Activated effector memory CD4-positive, alpha-beta T cell treated with Interleukin-2 at 50 U/mL for 16 hours (primary cell): ENCODE results near the gene PCDHGB2.
"Not testable (repeated sequence)": the region's sequence is repeated elsewhere in the genome, so short reads cannot be mapped to it uniquely, and the experiment has no call there.

ENCODE experiments used
- DNase-seq: peaks from one replicate; pipeline ENCODE4 v3.0.0-alpha.2; 2020

Gene PCDHGB2

DNA sequence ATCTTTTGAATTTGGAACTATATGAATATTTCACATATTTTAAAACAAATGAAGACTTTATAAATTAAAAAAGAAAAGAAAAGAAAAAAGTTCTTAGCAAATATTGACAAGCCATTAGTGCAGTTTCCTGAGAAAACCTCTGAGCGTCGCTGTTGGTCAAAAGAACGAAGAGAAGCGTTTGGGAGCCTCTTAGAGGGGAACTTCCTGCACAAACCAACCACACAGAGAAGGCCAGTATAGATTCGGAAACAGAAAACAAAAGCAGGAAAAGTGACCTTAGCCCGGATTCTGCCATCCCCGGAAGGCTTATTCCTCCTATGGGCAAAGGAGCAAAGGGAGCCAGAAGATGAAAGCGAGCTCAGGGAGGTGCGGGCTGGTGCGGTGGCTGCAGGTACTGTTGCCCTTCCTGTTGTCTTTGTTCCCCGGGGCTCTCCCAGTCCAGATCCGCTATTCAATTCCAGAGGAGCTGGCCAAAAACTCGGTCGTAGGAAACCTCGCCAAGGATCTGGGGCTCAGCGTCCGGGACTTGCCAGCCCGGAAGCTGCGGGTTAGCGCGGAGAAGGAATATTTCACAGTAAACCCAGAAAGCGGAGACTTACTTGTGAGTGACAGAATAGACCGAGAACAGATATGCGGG is at the start of gene PCDHGB2:
Gene PCDHGB2 (plus strand): TSS at position 205 of the 637 bp plus-strand sequence. CDS start 142 bp downstream, at position 347.
- no peak for DNase-seq

DNA sequence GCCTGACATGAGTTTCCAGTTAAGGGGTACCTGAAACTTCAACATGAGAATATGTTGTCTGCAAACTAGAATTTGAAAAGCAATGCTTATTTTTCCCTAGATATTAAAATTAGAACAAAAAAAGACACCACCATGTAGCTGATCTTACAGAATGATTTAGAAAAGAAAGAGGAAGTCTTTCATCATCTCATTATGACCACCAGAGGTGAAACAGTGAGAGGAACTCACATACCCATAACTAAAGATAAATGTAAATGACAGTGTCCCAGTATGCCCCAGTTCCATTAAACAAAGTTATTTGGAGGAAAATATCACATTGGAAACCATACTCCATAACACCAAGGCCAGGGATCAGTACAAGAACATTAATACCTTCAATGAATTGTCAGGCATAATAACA is 46.1 kb upstream of the PCDHGB2 start:
- no peak for DNase-seq

DNA sequence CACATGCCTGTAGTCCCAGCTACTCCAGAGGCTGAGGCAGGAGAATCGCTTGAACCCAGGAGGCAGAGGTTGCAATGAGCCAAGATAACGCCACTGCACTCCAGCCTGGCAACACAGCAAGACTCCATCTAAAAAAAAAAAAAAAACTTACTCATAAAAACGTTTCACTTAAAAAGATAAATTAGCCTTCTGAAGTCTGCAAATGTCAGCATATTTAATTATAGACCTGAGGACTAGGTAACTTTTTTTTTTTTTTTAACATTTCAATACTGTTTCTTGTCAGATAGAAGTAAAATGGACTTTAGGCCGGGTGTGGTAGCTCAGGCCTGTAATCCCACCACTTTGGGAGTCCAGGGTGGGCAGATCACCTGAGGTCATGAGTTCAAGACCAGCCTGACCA is 42.8 kb upstream of the PCDHGB2 start:
- DNase-seq = not testable (repeated sequence)

DNA sequence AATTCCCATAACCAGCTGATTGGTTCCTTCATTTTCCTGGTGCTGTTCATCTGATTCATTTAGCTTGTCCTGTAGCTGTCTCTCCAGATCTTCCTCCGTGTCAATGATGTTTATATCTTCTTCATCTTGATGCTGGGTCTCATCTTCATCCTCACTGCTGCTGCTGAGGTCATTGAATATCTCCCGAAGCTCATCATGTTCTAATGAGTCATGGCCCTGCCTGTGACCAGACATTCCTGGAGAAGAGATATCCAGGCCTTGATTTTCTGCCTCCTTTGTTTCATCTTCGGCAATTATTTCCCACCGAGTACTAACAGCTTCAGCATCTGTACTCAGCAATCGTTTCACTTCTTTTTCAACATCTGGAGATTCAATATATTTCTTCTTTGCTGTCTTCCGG is 40.6 kb upstream of the PCDHGB2 start:
- no peak for DNase-seq

DNA sequence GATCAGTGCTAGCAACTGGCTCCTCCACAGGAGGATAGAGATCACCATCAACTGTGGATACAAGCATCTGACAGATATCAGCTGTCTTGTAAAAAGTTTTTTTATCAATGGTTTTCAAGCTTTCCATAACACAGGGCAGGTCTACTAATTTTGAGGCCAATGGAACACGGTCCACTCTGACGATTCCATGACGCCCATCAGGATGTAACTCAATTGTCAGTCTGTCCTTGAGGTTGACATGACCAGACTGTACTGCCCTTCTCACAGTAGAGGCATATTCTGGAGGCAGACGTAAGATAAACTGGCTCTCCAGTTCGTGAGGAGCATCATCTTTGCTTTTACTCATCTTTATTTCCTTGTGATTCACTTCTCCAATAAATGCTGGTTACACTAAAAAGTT is 40.1 kb upstream of the PCDHGB2 start:
- no peak for DNase-seq

GRCh38 chr5:141320225-141321169 is 39.3 kb upstream of the PCDHGB2 start, which contains the start of gene TAF7:
Gene TAF7, minus strand, starts transcription at chr5:141320784. Its CDS starts 740 bp downstream, at chr5:141320044.
- DNase-seq = peak; percentile 87

GRCh38 chr5:141322261-141322660 is 37.5 kb upstream of the PCDHGB2 start:
- DNase-seq = no peak

DNA sequence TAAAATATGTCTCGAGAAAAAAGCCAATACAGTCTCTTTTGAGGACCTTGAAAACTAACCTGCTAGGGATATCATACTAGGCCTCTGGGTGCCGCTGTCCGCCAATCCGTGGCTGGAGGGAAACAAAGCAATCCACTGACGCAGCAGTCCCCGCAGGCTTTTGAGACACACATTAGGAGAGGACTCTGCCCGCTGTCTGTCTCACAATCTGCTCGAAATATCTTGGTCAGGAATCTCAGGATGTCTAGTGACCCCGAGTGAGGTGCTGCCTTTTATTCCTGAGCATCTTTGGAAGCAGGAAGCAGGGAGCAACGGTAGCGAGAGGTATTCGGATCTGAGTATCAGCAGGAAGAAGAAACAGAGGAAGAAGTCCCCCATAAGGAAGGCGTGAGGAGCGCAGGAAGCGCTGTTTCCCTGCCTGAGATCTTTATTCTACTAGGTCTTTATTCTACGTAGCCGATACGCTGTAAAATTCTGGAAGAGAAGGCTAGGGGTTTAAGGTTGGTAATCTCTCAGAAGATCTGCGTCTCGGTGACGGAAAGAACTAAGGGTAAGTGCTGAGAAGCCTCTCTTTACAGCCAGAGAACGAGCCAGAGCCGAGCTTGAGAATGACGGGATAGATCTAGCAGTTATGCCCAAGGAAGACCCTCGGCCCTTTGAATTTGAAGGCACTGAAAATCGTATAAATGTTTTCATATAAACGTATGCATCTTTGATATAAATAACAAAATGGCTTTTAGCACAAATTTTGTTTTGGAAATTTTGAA is 33.5 kb upstream of the PCDHGB2 start:
- peak; percentile 64 for DNase-seq

GRCh38 chr5:141328231-141328630 is 31.6 kb upstream of the PCDHGB2 start:
- DNase-seq = no peak

- no peak for DNase-seq
Measured at GRCh38 chr5:141330299-141331080, 29.3 kb upstream of the PCDHGB2 start, which contains the start of gene PCDHGA1. Gene PCDHGA1, plus strand, starts transcription at chr5:141330514.

DNA sequence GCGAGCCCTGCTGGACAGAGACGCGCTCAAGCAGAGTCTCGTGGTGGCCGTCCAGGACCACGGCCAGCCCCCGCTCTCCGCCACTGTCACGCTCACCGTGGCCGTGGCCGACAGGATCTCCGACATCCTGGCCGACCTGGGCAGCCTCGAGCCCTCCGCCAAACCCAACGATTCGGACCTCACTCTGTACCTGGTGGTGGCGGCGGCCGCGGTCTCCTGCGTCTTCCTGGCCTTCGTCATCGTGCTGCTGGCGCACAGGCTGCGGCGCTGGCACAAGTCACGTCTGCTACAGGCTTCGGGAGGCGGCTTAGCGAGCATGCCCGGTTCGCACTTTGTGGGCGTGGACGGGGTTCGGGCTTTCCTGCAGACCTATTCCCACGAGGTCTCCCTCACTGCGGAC is 27.2 kb upstream of the PCDHGB2 start:
- DNase-seq = not testable (repeated sequence)

DNA sequence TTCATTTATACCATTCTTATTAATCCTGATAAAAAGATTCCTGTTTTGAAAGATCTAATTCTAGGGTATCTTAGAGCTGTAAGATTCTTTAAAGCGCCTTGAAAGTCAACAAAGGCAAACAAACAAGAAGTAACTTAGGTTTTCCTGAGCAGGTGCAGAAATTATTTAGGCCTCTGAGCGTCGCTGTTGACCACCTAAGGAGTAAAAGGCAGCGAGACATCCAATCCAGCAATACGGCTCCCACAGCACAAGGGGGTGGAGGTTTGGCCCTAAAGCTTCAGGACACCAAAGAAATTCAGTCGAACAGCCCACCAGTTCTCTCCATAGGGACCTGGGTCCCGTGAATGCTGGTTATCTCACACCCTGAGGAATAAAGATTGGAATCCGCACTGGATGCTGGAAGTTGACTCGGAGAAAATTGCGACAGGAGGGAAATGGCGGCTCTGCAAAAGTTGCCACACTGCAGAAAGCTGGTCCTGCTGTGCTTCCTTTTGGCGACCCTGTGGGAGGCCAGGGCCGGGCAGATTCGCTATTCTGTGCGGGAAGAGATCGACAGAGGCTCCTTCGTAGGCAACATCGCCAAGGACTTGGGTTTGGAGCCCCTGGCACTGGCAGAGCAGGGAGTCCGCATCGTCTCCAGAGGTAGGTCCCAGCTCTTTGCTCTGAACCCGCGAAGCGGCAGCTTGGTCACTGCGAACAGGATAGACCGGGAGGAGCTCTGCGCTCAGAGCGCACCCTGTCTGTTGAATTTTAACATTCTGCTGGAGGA is 21.1 kb upstream of the PCDHGB2 start, which contains the start of gene PCDHGA2:
Gene PCDHGA2 (plus strand): TSS at position 223 of the 769 bp plus-strand sequence.
- no peak for DNase-seq

GRCh38 chr5:141340781-141341354 is 18.9 kb upstream of the PCDHGB2 start:
- not testable (repeated sequence) for DNase-seq

- no peak for DNase-seq
Measured at GRCh38 chr5:141342773-141343172, 17.0 kb upstream of the PCDHGB2 start.

DNA sequence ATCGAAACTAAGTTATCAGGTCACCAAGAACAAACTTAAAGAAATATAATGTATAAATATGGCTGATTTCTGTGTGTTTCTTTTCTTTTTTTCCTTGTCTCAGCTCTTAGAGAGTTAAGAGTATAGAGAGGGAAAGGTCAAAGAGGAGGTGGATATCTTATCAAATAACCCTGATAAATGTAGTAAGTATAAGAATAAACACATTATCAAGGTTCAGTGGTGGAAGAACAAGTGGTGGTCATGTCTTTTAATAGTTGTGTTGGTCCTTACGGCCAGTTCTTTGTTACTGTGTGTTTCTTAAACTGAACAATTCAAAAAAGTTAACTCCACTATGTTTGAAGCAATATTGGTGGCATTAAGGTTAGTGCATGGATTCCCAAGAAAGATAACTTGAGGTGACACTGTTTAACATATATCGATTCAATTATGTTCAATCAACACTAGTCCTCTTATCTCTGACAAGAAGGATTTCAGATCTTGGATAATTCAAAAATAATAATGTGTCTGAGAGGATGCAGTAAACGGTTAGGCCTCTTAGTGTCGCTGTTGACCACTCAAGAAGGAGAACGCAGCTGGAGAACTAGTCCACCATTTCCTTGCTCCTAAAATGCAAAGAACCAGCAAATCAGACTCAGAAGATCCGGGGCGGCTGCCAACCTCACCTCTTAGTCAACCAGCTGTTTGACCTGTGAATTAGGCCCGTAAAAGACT is 16.4 kb upstream of the PCDHGB2 start, which contains the start of gene PCDHGA3:
Gene PCDHGA3 (plus strand): TSS at position 588 of the 711 bp plus-strand sequence. CDS start 205 bp downstream, outside the sequence.
- no peak for DNase-seq

DNA sequence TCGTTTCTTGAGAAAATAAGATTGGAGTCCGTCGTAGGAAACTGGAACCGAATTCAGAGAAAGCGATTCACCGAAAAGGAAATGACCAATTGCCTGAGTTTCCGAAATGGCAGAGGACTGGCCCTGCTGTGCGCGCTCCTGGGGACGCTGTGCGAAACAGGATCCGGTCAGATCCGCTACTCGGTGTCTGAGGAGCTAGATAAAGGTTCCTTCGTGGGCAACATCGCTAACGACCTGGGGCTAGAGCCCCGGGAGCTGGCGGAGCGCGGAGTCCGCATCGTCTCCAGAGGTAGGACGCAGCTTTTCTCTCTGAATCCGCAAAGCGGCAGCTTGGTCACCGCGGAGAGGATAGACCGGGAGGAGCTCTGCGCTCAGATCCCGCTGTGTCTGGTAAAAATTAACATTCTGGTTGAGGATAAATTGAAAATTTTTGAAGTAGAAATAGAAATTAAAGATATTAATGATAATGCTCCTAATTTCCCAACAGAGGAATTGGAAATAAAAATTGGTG is 15.8 kb upstream of the PCDHGB2 start:
- no peak for DNase-seq

DNA sequence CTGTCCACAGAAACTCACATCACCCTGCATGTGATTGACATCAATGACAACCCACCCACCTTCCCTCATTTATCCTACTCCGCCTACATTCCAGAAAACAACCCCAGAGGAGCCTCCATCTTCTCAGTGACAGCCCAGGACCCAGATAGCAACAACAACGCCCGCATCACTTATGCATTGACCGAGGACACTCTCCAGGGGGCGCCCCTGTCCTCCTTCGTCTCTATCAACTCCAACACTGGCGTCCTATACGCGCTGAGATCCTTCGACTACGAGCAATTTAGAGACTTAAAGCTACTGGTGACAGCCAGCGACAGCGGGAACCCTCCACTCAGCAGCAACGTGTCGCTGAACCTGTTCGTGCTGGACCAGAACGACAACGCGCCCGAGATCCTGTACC is 14.5 kb upstream of the PCDHGB2 start:
- DNase-seq = no peak

GRCh38 chr5:141346017-141346416 is 13.8 kb upstream of the PCDHGB2 start:
- not testable (repeated sequence) for DNase-seq

DNA sequence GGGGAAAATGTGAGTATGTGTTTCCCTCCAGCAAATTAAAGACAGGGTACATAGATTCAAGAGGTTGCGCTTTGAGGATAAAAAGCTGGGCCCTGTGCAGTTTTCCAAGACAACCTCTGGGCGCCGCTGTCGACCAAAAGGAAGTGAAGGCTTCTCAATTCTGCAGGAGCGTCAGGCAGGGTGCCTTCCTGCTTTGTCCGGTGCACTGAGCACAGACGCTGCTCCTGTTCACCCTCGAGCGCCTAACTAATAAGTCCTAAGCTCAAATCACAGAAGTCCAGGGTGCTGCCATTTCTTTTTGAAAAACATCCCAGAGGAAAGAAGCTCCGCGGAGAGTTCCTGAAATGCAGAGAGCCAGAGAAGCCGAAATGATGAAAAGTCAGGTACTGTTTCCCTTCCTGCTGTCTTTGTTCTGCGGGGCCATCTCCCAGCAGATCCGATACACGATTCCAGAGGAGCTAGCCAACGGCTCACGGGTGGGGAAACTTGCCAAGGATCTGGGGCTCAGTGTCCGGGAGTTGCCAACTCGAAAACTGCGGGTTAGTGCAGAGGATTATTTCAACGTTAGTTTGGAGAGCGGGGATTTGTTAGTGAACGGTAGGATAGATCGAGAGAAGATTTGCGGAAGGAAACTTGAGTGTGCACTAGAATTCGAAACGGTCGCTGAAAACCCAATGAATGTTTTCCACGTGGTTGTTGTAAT is 9.7 kb upstream of the PCDHGB2 start, which contains the start of gene PCDHGB1:
Gene PCDHGB1 (plus strand): TSS at position 183 of the 703 bp plus-strand sequence. CDS start 162 bp downstream, at position 345.
- DNase-seq = peak; percentile 7
